B cell (primary cell): ENCODE measurements around the gene LAMA3. TPM values are rescaled to one million over a fixed set of nuclear protein-coding genes. Genes with fewer than 3 reads are reported as not detected.

Source experiments
- ATAC-seq: fragments of 200-7000 bp; cut with Tn5 transposase; one replicate; pipeline ENCODE4 v1.10.0; 2021; ENCODE audit warnings: low read depth, mild to moderate bottlenecking, moderate number of reproducible peaks, moderate library complexity
- CTCF ChIA-PET: fragments of 350-600 bp; sonication (Branson Sonifier 250); formaldehyde crosslinking; loops from one replicate; lab custom pipeline; 2021; ENCODE audit warnings: antibody characterized with exemption, inconsistent platforms; lab: Charles Lee
- POLR2A ChIA-PET: fragments of 350-600 bp; sonication (Branson Sonifier 250); formaldehyde crosslinking; loops from one replicate; lab custom pipeline; 2021; ENCODE audit warnings: antibody characterized with exemption; lab: Charles Lee
- DNase-seq: peaks from one replicate; pipeline ENCODE4 v3.0.0; 2013
- H2AFZ ChIP-seq: 2 replicates; pipeline ENCODE4 v1.6.1; 2012; ENCODE audit warnings: mild to moderate bottlenecking, low read depth, low read length; ENCODE audit not compliant: insufficient read depth, poor library complexity, severe bottlenecking
- H3K27ac ChIP-seq, 2 donors: 1 replicate in 1 of 2; 2 replicates in 1 of 2; pipeline ENCODE4 v1.5.1; 2012 to 2013; ENCODE audit warnings: low read length in 2 of 2, mild to moderate bottlenecking in 2 of 2, moderate library complexity in 1 of 2
- H3K27me3 ChIP-seq, 4 experiments: fragments of 200-600 bp in 1 of 4; sonication (generic) in 1 of 4; replicated peaks in 1 of 4; 1 replicate in 2 of 4; 2 replicates in 2 of 4; pipeline versions ENCODE4 v1.6.1 to v1.7.0; 2013 to 2016; ENCODE audit warnings: low read length in 3 of 4, mild to moderate bottlenecking in 2 of 4, mixed read lengths in 1 of 4, moderate library complexity in 1 of 4; ENCODE audit not compliant: insufficient read depth in 4 of 4, control insufficient read depth in 3 of 4; ENCODE audit errors: control extremely low read depth in 1 of 4
- H3K36me3 ChIP-seq, 2 experiments: replicated peaks in 1 of 2; 1 replicate in 1 of 2; 2 replicates in 1 of 2; pipeline versions ENCODE4 v1.6.1 to v1.7.1; 2013; ENCODE audit warnings: low read length in 1 of 2; ENCODE audit not compliant: insufficient read depth in 2 of 2, control insufficient read depth in 1 of 2; ENCODE audit errors: control extremely low read depth in 1 of 2, extremely low read depth in 1 of 2
- H3K4me1 ChIP-seq, 2 donors: fragments of 200-600 bp in 1 of 2; sonication (generic) in 1 of 2; 1 replicate in 1 of 2; 2 replicates in 1 of 2; pipeline versions ENCODE4 v1.5.1 to v1.6.1; 2013 to 2017; ENCODE audit warnings: low read length in 2 of 2; ENCODE audit not compliant: control insufficient read depth in 2 of 2, insufficient read depth in 2 of 2
- H3K4me2 ChIP-seq: replicated peaks from 2 replicates; pipeline ENCODE3; 2012; ENCODE audit warnings: mild to moderate bottlenecking, low read depth, low read length; ENCODE audit not compliant: poor library complexity, severe bottlenecking
- H3K4me3 ChIP-seq, 5 experiments: fragments of 200-600 bp in 1 of 5; sonication (generic) in 1 of 5; 1 replicate in 3 of 5; 2 replicates in 2 of 5; pipeline versions ENCODE4 v1.5.1 to v1.7.0; 2011 to 2016; ENCODE audit warnings: low read length in 4 of 5, mild to moderate bottlenecking in 4 of 5, low read depth in 2 of 5, control low read depth in 1 of 5, moderate library complexity in 1 of 5; ENCODE audit not compliant: insufficient read depth in 1 of 5; ENCODE audit errors: control extremely low read depth in 1 of 5, extremely low read depth in 1 of 5
- H3K79me2 ChIP-seq: fragments of 200-600 bp; sonication (generic); one replicate; pipeline ENCODE4 v1.6.0; 2016; ENCODE audit warnings: low read length; ENCODE audit not compliant: control insufficient read depth, insufficient read depth
- H3K9ac ChIP-seq: fragments of 200-600 bp; sonication (generic); 2 replicates; pipeline ENCODE4 v1.6.1; 2017; ENCODE audit warnings: mild to moderate bottlenecking, low read length, moderate library complexity
- H3K9me3 ChIP-seq, 3 donors: one replicate each; pipeline versions ENCODE4 v1.6.1 to v1.7.1; 2013; ENCODE audit warnings: low read length in 2 of 3; ENCODE audit not compliant: control insufficient read depth in 2 of 3, insufficient read depth in 1 of 3; ENCODE audit errors: control extremely low read depth in 1 of 3
- H4K20me1 ChIP-seq: 2 replicates; pipeline ENCODE4 v1.6.0; 2012; ENCODE audit warnings: mild to moderate bottlenecking, low read length; ENCODE audit not compliant: insufficient read depth, control insufficient read depth, poor library complexity, severe bottlenecking
- H3K27ac Mint-ChIP-seq: one replicate; pipeline ENCODE4 v1.8.0; 2021; ENCODE audit warnings: mixed read lengths
- H3K27me3 Mint-ChIP-seq: one replicate; pipeline ENCODE4 v1.8.0; 2021; ENCODE audit warnings: mixed read lengths
- H3K4me1 Mint-ChIP-seq: one replicate; pipeline ENCODE4 v1.8.0; 2021; ENCODE audit warnings: mixed read lengths
- H3K4me3 Mint-ChIP-seq: one replicate; pipeline ENCODE4 v1.8.0; 2021; ENCODE audit warnings: mixed read lengths
- H3K9me3 Mint-ChIP-seq: one replicate; pipeline ENCODE4 v1.8.0; 2022; ENCODE audit warnings: mixed read lengths; ENCODE audit not compliant: insufficient read depth
- CTCF ChIP-seq: fragments of 200-600 bp; IDR thresholded peaks from one replicate; pipeline ENCODE4 v1.8.0; 2022; ENCODE audit warnings: antibody characterized with exemption, mild to moderate bottlenecking
- EZH2 ChIP-seq: IDR thresholded peaks from 2 replicates; pipeline ENCODE4 v1.6.1; 2012; ENCODE audit warnings: borderline replicate concordance, low read depth, mild to moderate bottlenecking, moderate library complexity, low read length; ENCODE audit not compliant: insufficient read depth, poor library complexity, severe bottlenecking
- whole genome bisulfite sequencing: methylation state at CpG from one replicate; pipeline ENCODE4 v1.1.5; 2013; ENCODE audit warnings: missing lambda C conversion rate; ENCODE audit not compliant: insufficient coverage; 5-methylcytosine and 5-hydroxymethylcytosine counted together
- intact Hi-C: fragments of 100-400 bp; cut with micrococcal nuclease; formaldehyde crosslinking; loops from one replicate; pipeline ENCODE4 v1.10.0; 2022
- polyA plus RNA-seq: library from polyadenylated mRNA; depleted of rRNA; stranded (reverse); fragments of >200 nt; gene quantifications from 2 replicates; pipeline ENCODE4 v1.2.3, GENCODE V29; 2012
- total RNA-seq, 2 donors: library from RNA; stranded (reverse); fragments of 120-200 nt in 1 of 2; gene quantifications; 1 replicate in 1 of 2; 2 replicates in 1 of 2; pipeline versions ENCODE4 v1.2.3 to v1.2.4, GENCODE V29; 2013 to 2022

The LAMA3 gene
- total and polyA plus RNA-seq, 2 donors (not counting 1 experiment from before 2014, with no cell fraction given), result 0.03 to 0.32 TPM

GRCh38 chr18:23722646-23723045, 33.4 kb downstream of the LAMA3 start:
- Mint-ChIP-seq H3K9me3 (no peaks in the 10 kb centered on the region), H3K27me3 (peaks cover 20% of the 10 kb centered on the region), H3K4me3 (no peak overlapping the region), H3K27ac (no peak overlapping the region), H3K4me1 (no peaks in the 10 kb centered on the region)
- WGBS, result 100% methylated on average over 1 of the region's 3 CpGs
- Histone ChIP-seq H3K9me3 (no peaks in the 10 kb centered on the region), H3K27ac (no peak overlapping the region), H3K9ac (no peak overlapping the region), H3K4me3 (no peak overlapping the region), H3K27me3 (peaks cover 0 to 10% (median 0%) of the 10 kb centered on the region in 4 experiments), H3K4me1 (no peaks in the 10 kb centered on the region), H4K20me1 (no peaks in the 10 kb centered on the region), H3K79me2 (no peaks in the 10 kb centered on the region), H3K4me2 (no peak overlapping the region), H2AFZ (no peak overlapping the region), H3K36me3 (no peaks in the 10 kb centered on the region)
- CTCF ChIA-PET, result no interaction called here
- POLR2A ChIA-PET, result no interaction called here
- no peak for ATAC-seq
- TF ChIP-seq EZH2 (no peak), CTCF (no peak)
- intact Hi-C loops, result no loop called here
- DNase-seq, result no peak

GRCh38 chr18:23723121-23723520, 33.9 kb downstream of the LAMA3 start:
- ChIA-PET CTCF (no interaction called here), POLR2A (no interaction called here)
- intact Hi-C loops, result no loop called here
- no peaks in the 10 kb centered on the region for H3K4me1 Mint-ChIP-seq
- H3K27me3 ChIP-seq, result peaks cover 0 to 10% (median 0%) of the 10 kb centered on the region in 4 experiments
- H3K27me3 Mint-ChIP-seq, result peaks cover 20% of the 10 kb centered on the region
- H3K4me2 ChIP-seq, result no peak overlapping the region
- no peaks in the 10 kb centered on the region for H4K20me1 ChIP-seq
- H3K9me3 Mint-ChIP-seq, result no peaks in the 10 kb centered on the region
- H3K9me3 ChIP-seq, result no peaks in the 10 kb centered on the region
- no peaks in the 10 kb centered on the region for H3K36me3 ChIP-seq
- H3K4me3 Mint-ChIP-seq, result no peak overlapping the region
- H3K4me3 ChIP-seq, result no peak overlapping the region
- no peak overlapping the region for H3K9ac ChIP-seq
- no peak for TF ChIP-seq CTCF
- TF ChIP-seq EZH2, result no peak
- ATAC-seq (no peak), DNase-seq (no peak)
- no peaks in the 10 kb centered on the region for H3K79me2 ChIP-seq
- no CpG with 5 or more reads among the region's 2 CpGs for WGBS
- H3K27ac ChIP-seq, result no peak overlapping the region
- no peak overlapping the region for H2AFZ ChIP-seq
- H3K4me1 ChIP-seq, result no peaks in the 10 kb centered on the region
- no peak overlapping the region for H3K27ac Mint-ChIP-seq
